Erythroblast (primary cell): ENCODE results near the gene SOX5.

ENCODE experiments used
- GATA1 ChIP-seq: IDR thresholded peaks from 2 replicates; pipeline ENCODE4 v1.6.1; 2011; ENCODE audit warnings: low read depth, mild to moderate bottlenecking, control low read depth, low read length, moderate library complexity
- POLR2A ChIP-seq: IDR thresholded peaks from 2 replicates; pipeline ENCODE4 v1.6.1; 2011; ENCODE audit warnings: mild to moderate bottlenecking, low read length

- TF ChIP-seq POLR2A (no peak), GATA1 (no peak)
Observed at GRCh38 chr12:23552417-23552816, 397.1 kb downstream of the SOX5 start.
